Nephron progenitor cell (in vitro differentiated cells): Measurements from ENCODE around the gene MBD3L4.
"Not testable (repeated sequence)": the region's sequence is repeated elsewhere in the genome, so short reads cannot be mapped to it uniquely, and the experiment has no call there.

ENCODE experiments used
- DNase-seq: peaks from one replicate; pipeline ENCODE4 v3.0.0; 2021
- H3K27ac Mint-ChIP-seq: 2 replicates; pipeline ENCODE4 v1.8.0; 2021; ENCODE audit warnings: mild to moderate bottlenecking, moderate library complexity, mixed read lengths
- H3K27me3 Mint-ChIP-seq: 2 replicates; pipeline ENCODE4 v1.8.0; 2021; ENCODE audit warnings: mild to moderate bottlenecking, low read depth, mixed read lengths; ENCODE audit not compliant: poor library complexity
- H3K36me3 Mint-ChIP-seq: 2 replicates; pipeline ENCODE4 v1.8.0; 2021; ENCODE audit warnings: low read depth, mixed read lengths
- H3K4me1 Mint-ChIP-seq: 2 replicates; pipeline ENCODE4 v1.8.0; 2021; ENCODE audit warnings: mixed read lengths
- H3K4me3 Mint-ChIP-seq: 2 replicates; pipeline ENCODE4 v1.8.0; 2021; ENCODE audit warnings: mild to moderate bottlenecking, moderate library complexity, mixed read lengths
- H3K9me3 Mint-ChIP-seq: 2 replicates; pipeline ENCODE4 v1.8.0; 2021; ENCODE audit warnings: mild to moderate bottlenecking, moderate library complexity, mixed read lengths
- CTCF ChIP-seq: fragments of 200-600 bp; sonication (generic); IDR thresholded peaks from 2 replicates; pipeline ENCODE4 v1.5.0; 2021; ENCODE audit warnings: antibody characterized with exemption

The MBD3L4 gene

GRCh38 chr19:7028790-7029189 lies 11.2 kb downstream of the MBD3L4 start:
- not testable (repeated sequence) for H3K27ac Mint-ChIP-seq, H3K27me3 Mint-ChIP-seq

GRCh38 chr19:7021331-7021730 lies 18.6 kb downstream of the MBD3L4 start, which contains the start of gene MBD3L2B:
MBD3L2B (minus strand) TSS chr19:7021431; CDS start chr19:7021397, 34 bp downstream.
- not testable (repeated sequence) for H3K4me3 Mint-ChIP-seq, H3K27me3 Mint-ChIP-seq, DNase-seq, H3K4me1 Mint-ChIP-seq, H3K36me3 Mint-ChIP-seq, H3K27ac Mint-ChIP-seq
- H3K9me3 Mint-ChIP-seq: peaks cover 19% of the 10 kb centered on the region

More at GRCh38 chr19:7028790-7029189, 11.2 kb downstream of the MBD3L4 start:
- not testable (repeated sequence) for DNase-seq, H3K9me3 Mint-ChIP-seq, H3K4me1 Mint-ChIP-seq, H3K4me3 Mint-ChIP-seq, H3K36me3 Mint-ChIP-seq

- no peak for TF ChIP-seq CTCF
- Mint-ChIP-seq H3K27me3 (peaks cover 7% of the 10 kb centered on the region), H3K36me3 (no peaks in the 10 kb centered on the region), H3K9me3 (peaks cover 39% of the 10 kb centered on the region), H3K4me3 (no peak overlapping the region), H3K27ac (no peak overlapping the region), H3K4me1 (no peaks in the 10 kb centered on the region)
- no peak for DNase-seq
Measured at GRCh38 chr19:7018828-7019227, 21.2 kb downstream of the MBD3L4 start.

GRCh38 chr19:7013678-7014077 lies 26.3 kb downstream of the MBD3L4 start:
- Mint-ChIP-seq H3K4me1 (no peaks in the 10 kb centered on the region), H3K36me3 (no peaks in the 10 kb centered on the region), H3K4me3 (no peak overlapping the region), H3K27me3 (peaks cover 10% of the 10 kb centered on the region), H3K27ac (no peak overlapping the region), H3K9me3 (peaks cover 83% of the 10 kb centered on the region)
- no peak for DNase-seq
- no peak for TF ChIP-seq CTCF

- no peaks in the 10 kb centered on the region for H3K36me3 Mint-ChIP-seq
- no peaks in the 10 kb centered on the region for H3K4me1 Mint-ChIP-seq
- no peak overlapping the region for H3K27ac Mint-ChIP-seq
- H3K4me3 Mint-ChIP-seq: no peak overlapping the region
- TF ChIP-seq CTCF: no peak
- H3K9me3 Mint-ChIP-seq: peaks cover 85% of the 10 kb centered on the region
- H3K27me3 Mint-ChIP-seq: peaks cover 11% of the 10 kb centered on the region
- DNase-seq: no peak
Measured at GRCh38 chr19:7010722-7011593, 29.0 kb downstream of the MBD3L4 start.

GRCh38 chr19:7007859-7008258 lies 32.1 kb downstream of the MBD3L4 start:
- no peaks in the 10 kb centered on the region for H3K36me3 Mint-ChIP-seq
- no peak overlapping the region for H3K4me3 Mint-ChIP-seq
- DNase-seq: no peak
- no peak for TF ChIP-seq CTCF
- H3K4me1 Mint-ChIP-seq: no peaks in the 10 kb centered on the region
- peaks cover 73% of the 10 kb centered on the region for H3K9me3 Mint-ChIP-seq
- H3K27ac Mint-ChIP-seq: no peak overlapping the region
- H3K27me3 Mint-ChIP-seq: peaks cover 6% of the 10 kb centered on the region
